ENCODE data around the gene VTN. TPM values are rescaled to one million over a fixed set of nuclear protein-coding genes. Genes with fewer than 3 reads are reported as not detected.
A peak's percentile ranks its signal among the peaks of the same experiment; 100 is the strongest.

VTN gene
- total and polyA plus RNA-seq, 2 donors (not counting 3 experiments of a cell fraction or from before 2014, with no cell fraction given): 1.1 TPM; not detected in 1

DNA sequence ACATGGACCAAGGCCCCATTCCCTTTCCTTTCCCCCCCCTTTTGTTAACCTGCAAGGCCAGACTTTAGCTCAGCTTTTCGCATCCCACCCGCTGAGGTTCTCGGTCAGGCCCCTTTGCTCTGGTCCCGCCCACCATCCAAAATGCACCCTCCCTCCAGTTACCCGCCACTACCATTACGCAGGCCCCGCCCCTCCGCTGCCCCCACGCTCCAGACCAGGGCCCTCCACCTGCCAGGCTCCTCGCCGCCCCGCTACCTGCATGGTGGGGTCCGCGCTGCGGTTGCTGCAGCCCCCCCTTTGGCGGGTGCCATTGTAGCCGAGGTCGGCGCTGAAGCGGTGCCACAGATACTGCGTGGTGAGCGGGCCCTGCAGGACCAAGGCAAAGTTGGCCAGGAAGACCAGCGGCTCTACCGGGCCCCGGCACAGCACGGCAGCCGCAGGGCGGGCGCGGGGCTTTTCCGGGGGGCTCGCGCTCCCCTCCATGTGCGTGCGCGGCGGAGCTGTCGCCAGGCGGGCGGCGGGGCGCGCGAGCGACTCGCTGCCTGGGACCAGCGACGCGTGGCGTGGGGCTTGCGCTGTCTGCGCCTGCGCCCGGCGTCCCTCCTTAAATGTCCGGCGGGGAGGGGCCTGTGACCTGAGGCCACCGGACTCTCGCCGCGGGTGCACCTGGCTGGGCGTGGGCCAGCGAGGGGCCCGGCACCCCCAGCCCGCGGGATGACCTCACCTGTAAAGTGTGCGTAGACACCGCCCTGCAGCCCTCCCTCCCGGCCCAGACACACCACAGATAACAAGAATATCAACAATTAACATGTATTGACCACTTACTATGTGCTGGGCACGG, 35.7 kb upstream of the VTN start, which contains the start of gene SLC46A1:
Gene SLC46A1 (minus strand): TSS at position 581 of the 841 bp plus-strand sequence. CDS start 98 bp downstream, at position 483.
- Histone ChIP-seq H3K27me3 (ENCODE audit: control insufficient read depth in 2 of 2, insufficient read depth in 2 of 2, low read length in 2 of 2) (peaks cover under 1 to 2% of the 10 kb centered on the region in 2 experiments), H4K20me1 (replicated peaks; ENCODE audit: control insufficient read depth, extremely low read depth, insufficient read depth, low read length) (no peaks in the 10 kb centered on the region), H3K9me3 (replicated peaks; ENCODE audit: control insufficient read depth, insufficient read depth, low read length) (no peaks in the 10 kb centered on the region), H2AFZ (ENCODE audit: low read depth, low read length) (peak within 1 kb of the TSS; percentile 86), H3K4me2 (ENCODE audit: insufficient read depth, low read length) (peak within 1 kb of the TSS; percentile 13), H3K4me1 (ENCODE audit: control insufficient read depth, extremely low read depth, insufficient read depth, low read length) (peaks cover 9% of the 10 kb centered on the region), H3K9me1 (replicated peaks; ENCODE audit: control insufficient read depth, extremely low read depth, insufficient read depth, low read length) (no peaks in the 10 kb centered on the region), H3K27ac (ENCODE audit: insufficient read depth, low read depth, low read length) (no peak within 1 kb of the TSS), H3K79me2 (ENCODE audit: control insufficient read depth, insufficient read depth, low read length) (no peaks in the 10 kb centered on the region), H3K9ac (replicated peaks; ENCODE audit: extremely low read depth, insufficient read depth, low read length) (no peak within 1 kb of the TSS), H3K36me3 (ENCODE audit: control insufficient read depth in 2 of 2, extremely low read depth in 1 of 2, insufficient read depth in 2 of 2, low read length in 2 of 2) (no peaks in the 10 kb centered on the region), H3K4me3 (replicated peaks in 1 of 3; ENCODE audit: insufficient read depth in 1 of 3, low read depth in 1 of 3, low read length in 3 of 3) (peak within 1 kb of the TSS; percentile 0 to 54 (median 7))
- dilution Hi-C loops (cut with MboI; ENCODE audit: extremely low pct_ligation_motif_present, low sequenced_read_pairs) (no loop called here), intact Hi-C loops (cut with micrococcal nuclease) (no loop called here)
- FAIRE-seq (no peak), DNase-seq (ENCODE audit: low read depth, low spot score) (peak; percentile 24)
- POLR2A ChIA-PET: no interaction called here
- TF ChIP-seq JUN (IDR thresholded peaks at IDR 0.05; ENCODE audit: borderline replicate concordance, insufficient read depth, insufficient read length, low read depth): no peak
- TF ChIP-seq, protein P1, sequence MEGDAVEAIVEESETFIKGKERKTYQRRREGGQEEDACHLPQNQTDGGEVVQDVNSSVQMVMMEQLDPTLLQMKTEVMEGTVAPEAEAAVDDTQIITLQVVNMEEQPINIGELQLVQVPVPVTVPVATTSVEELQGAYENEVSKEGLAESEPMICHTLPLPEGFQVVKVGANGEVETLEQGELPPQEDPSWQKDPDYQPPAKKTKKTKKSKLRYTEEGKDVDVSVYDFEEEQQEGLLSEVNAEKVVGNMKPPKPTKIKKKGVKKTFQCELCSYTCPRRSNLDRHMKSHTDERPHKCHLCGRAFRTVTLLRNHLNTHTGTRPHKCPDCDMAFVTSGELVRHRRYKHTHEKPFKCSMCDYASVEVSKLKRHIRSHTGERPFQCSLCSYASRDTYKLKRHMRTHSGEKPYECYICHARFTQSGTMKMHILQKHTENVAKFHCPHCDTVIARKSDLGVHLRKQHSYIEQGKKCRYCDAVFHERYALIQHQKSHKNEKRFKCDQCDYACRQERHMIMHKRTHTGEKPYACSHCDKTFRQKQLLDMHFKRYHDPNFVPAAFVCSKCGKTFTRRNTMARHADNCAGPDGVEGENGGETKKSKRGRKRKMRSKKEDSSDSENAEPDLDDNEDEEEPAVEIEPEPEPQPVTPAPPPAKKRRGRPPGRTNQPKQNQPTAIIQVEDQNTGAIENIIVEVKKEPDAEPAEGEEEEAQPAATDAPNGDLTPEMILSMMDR (IDR thresholded peaks at IDR 0.05; ENCODE audit: extremely low read depth in 1 of 2, insufficient read depth in 1 of 2, low read depth in 1 of 2, low read length in 2 of 2): no peak
- TF ChIP-seq POLR2AphosphoS5 (IDR thresholded peaks at IDR 0.05; ENCODE audit: insufficient read depth, low read depth, low read length): no peak
- no peak for TF ChIP-seq GATA2 (IDR thresholded peaks at IDR 0.05; ENCODE audit: insufficient read depth, insufficient read length, low read depth, low read length)
- no peak for TF ChIP-seq EZH2 (IDR thresholded peaks at IDR 0.05; ENCODE audit: borderline replicate concordance, low read depth, low read length, severe bottlenecking)
- TF ChIP-seq POLR2A (IDR thresholded peaks at IDR 0.05; ENCODE audit: low read depth, low read length): no peak
- no peak for TF ChIP-seq MAX (IDR thresholded peaks at IDR 0.05; ENCODE audit: insufficient read depth, insufficient read length)
- no peak for TF ChIP-seq MYC (IDR thresholded peaks at IDR 0.05; ENCODE audit: low read depth, low read length)
- no TSS peak for BruUV-seq (replicated peaks)
- CTCF ChIA-PET: interaction anchor here (1.5 to 5.1 kb wide), 3 partner anchors 11 to 23 kb away, joined by 3 to 34 read pairs (median 6); no protein-coding TSS in a partner anchor

Measured in endothelial cell of umbilical vein (primary cell).